ENCODE results near the gene DBET. TPM values are rescaled to one million over a fixed set of nuclear protein-coding genes. Genes with fewer than 3 reads are reported as not detected.
A peak's percentile ranks its signal among the peaks of the same experiment; 100 is the strongest.
"Not testable (repeated sequence)": the region's sequence is repeated elsewhere in the genome, so short reads cannot be mapped to it uniquely, and the experiment has no call there.

DBET gene
- total RNA-seq = not detected
- long read RNA-seq = 0 reads

DNA sequence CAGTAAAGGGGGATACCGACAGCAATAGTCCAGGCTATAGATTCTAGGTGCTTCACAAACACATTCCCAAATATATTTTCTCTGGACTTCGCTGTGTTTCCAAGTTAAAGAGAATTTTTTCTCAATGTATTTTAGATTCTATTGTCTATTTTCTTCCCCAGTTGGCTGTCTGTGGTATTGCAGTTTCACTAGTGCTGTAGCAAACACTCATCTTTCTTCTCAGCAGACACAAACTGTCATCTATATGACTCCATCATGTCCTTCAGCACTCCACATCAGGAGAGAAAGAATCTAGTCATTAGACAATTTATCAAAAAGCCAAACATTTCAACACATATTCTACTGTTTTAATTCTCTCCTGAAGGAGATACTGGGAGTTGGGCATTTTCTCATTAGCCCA lies at the start of gene DBET:
Gene DBET (plus strand): TSS at position 161 of the 400 bp plus-strand sequence.
- intact Hi-C loops (cut with DNase I); ATAC-seq; DNase-seq: not testable (repeated sequence)

DNA sequence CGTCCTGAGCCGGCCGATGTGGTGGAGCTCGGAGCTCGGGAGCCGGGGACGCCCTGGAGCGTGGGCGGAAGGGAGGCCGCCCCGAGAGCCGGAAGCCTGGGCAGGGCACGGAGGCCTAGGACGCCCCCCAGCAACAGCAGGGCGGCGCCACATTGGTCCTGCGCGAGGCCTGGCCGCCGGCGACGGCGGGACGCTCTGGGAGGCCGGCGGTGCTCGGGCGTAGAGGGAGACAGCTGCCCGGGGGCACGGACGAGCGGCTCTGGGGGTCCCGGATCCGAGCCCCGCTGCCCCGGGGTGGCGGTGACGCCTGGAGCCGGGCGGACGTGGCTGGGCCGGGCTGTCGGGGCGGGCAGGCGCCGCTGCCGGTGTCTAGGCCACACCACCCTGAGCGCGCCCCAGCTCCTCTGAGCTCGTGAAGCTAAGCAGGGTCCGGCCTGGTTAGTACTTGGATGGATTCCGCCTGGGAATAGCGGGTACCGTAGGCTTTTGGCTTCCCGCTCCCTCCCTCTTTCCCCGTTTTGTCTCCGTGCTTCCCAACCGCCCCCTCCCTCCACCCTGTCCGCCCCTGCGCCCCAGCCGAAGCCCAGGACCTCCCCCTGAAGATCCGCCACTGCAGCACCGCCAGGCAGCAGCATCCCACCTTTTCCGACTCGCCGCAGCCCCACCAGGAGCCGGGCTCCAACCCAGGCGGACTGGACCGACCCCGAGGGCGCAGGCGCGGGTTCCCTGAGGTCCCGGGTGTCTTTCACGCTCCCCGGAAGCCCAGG lies 49.3 kb upstream of the DBET start:
- no peak for DNase-seq
- intact Hi-C loops (cut with DNase I) = no loop called here
- ATAC-seq = peak in 1 of 2 donors; percentile 46

DNA sequence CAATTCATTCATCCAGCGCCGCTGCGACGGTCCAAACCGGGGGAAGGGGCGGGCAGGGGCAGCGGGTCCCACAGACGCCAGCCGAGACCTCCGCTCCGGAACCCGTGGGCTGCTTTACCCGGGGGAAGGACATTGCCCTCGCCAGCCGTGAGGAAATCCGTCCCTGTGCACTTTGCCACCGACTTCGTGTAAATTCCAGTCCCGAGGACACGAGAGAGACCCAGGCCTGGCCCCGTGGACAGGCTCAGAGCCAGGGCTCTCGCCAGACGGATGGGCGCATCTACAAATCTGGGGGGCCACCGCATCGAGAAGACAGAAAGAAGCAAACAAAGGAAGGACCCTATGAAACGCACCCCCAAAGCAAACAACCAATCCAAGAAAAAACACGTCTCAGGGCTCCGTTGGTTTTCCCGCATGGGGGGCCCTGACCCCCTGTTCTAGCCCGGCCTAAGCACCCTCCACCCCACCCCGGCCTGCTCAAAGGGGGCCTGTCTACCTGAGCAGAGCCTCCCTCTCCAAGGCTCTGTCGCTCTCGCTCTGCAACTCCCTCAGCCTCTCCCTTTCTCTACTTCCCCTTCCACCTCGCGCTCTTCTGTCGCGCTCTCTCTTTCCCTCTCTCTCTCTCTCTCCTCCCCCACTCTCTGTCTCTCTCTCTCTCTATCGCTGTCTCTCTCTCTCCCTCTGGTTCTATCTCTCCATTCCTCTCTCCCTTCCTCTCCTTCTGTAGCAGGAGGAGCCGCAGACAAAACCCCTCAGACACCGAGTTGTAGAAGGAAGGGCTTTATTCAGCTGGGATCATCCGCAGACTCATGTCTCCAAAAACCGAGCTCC lies 48.5 kb upstream of the DBET start:
- intact Hi-C loops (cut with DNase I) = no loop called here
- DNase-seq (no peak), ATAC-seq (no peak)

DNA sequence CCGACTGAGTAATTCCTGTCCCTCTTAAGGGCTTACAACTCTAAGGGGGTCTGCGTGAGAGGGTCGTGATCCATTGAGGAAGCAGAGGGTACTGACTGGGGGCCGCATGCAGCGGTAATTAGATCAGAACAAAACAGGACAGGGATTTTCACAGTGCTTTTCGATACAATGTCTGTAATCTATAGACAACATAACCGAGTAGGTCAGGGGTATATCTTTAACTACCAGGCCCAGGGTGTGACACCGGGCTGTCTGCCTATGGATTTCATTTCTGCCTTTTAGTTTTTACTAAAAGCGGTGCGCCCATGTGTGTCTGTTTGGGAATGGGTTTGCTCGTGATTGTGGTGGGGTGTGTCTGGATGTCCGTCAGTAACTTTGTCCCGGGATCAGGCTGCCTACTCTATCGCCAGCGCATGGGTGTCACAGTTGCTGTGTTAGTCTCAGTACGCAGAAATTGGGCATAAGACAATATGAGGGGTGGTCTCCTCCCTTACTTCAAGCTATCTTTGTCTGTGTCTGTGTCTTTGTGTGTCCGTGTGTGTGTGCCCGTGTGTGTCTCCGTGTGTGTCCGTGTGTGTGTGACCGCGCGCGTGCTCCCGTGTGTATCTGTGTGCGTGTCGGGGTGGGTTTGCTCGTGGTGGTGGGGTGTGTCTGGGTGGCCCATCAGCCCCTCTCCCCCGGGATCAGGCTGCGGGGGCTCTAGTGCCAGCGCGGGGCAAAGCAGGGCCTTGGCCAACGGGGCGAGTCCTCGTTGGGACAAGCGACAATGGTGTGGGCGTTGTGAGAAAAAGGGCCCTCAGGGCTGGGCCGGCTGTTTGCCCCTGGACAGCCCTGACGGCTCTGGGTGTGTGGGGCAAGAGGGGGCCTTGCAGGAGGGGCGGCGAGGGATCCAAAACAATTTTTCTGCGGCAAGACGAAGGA lies 47.7 kb upstream of the DBET start:
- ATAC-seq (no peak), DNase-seq (no peak)
- intact Hi-C loops (cut with DNase I) = no loop called here

DNA sequence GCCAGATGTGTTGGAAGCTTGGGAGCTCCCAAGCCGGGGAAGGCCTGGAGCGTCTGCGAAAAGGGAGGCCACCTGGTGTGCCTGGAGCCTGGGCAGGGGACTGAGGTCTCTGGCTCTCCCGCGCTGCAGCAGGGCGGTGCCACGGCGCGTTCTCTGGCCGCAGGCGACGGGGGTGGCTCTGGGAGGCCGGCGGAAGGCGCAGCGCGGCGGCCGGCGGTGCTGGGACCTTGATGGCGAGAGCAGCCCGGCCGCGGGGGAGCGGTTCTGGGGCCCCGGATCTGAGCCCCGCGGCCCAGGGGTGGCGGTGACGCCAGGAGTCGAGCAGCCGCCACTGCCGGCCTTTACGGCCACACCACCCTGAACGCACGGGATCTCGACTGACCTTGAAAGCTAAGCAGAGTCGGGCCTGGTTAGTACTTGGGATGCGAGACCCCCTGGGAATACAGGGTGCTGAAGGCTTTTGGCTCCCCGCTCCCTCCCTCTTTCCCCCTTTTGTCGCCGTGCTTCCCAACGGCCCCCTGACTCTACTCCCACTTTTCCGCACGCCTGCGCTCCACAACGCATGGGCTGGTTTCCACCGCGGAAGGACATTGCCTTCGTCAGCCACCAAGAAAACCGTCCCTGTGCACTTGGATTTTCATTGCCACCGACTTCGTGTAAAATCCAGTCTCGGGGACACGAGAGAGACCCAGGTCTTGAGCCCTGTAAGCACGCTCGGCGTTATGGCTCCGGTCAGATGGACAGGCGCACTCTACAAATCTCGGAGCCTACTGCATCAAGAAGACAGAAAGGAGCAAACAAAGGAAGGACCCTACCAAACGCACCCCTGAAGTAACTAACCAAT lies 46.7 kb upstream of the DBET start:
- intact Hi-C loops (cut with DNase I) = no loop called here
- DNase-seq (no peak), ATAC-seq (peak in 1 of 2 donors; percentile 14)

DNA sequence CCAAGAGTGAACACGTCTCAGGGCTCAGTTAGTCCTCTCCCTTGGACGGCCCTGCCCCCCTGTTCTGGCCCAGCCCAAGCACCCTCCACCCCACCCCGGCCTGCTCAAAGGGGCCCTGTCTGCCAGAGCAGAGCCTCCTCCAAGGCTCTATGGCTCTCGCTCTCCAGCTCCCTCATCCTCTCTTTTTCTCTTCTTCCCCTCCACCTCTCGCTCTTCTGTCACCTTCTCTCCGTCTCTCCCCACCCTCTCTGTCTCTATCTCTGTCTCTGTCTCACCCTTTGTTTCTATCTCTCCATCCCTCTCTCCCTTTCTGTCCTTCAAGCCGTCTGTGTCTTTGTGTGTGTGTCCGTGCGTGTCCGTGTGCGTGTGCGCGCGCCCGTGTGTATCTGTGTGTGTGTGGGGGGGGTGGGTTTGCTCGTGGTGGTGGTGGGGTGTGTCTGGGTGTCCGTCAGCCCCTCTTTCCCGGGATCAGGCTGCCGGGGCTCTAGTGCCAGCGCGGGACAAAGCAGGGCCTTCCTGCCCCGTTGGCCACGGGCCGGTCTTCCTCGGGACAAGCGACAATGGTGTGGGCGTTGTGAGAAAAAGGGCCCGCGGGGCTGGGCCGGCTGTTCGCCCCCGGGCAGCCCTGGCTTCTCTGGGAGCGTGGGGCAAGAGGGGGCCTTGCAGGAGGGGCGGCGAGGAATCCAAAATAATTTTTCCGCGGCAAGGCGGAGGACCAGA lies 45.9 kb upstream of the DBET start:
- ATAC-seq (no peak), DNase-seq (no peak)
- intact Hi-C loops (cut with DNase I) = no loop called here

DNA sequence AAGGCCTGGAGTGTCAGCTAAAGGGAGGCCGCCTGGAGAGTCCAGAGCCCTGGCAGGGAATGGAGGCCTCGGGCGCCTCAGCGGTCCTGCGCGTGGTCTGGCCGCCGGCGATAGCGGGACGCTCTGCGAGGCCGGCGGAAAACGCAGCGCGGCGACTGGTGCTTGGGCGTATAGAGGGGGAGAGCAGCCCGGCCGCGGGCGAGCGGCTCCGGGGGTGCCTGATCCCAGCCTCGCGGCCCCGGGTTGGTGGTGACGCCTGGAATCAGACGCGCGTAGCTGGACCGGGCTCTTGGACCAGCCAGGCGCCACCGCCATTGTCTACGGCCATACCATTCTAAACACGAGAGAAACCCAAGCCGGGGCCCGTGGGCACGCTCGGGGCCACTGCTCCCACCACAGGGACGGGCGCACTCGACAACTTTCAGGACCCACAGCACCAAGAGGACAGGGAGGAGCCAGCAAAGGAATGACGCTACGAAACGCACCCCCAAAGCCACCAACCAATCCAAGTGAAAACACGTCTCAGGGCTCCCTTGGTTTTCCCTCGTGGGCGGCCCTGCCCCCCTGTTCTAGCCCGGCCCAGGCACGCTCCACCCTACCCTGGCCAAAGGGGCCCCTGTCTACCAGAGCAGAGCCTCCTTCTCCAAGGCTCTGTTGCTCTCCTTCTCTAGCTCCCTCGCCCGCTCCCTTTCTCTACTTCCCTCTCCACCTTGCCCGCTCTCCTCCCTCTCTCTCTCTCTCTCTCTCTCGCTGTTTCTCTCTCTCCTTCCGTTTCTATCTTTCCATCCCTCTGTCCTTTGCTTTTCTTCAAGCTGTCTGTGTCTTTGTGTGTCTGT lies 45.1 kb upstream of the DBET start:
- ATAC-seq (no peak), DNase-seq (no peak)
- intact Hi-C loops (cut with DNase I) = no loop called here

DNA sequence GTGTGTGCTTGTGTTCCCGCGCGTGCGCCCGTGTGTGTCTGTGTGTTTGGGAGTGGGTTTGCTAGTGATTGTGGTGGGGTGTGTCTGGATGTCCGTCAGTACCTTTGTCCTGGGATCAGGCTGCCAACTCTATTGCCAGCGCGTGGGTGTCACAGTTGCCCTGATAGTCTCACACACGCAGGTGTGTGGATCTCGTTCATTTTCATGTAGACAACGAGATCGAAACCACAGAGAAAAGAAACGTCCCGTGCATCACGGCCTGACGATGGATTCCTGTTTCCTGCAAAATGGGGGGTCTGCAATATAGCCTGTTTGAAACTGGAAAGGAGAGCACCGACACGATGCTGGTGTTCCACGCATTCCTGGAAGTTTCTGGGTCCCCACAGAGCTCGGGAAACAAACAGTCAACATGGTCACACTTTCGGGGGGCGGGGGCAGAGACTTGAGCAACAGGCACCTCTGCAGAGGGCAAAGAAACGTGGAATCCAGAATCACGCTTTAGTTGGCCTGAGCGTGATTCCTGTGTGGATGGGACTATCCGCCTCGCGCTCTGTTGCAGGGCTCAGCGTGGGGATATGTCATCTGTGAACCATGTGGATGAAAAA lies 44.3 kb upstream of the DBET start:
- intact Hi-C loops (cut with DNase I); DNase-seq; ATAC-seq: not testable (repeated sequence)

DNA sequence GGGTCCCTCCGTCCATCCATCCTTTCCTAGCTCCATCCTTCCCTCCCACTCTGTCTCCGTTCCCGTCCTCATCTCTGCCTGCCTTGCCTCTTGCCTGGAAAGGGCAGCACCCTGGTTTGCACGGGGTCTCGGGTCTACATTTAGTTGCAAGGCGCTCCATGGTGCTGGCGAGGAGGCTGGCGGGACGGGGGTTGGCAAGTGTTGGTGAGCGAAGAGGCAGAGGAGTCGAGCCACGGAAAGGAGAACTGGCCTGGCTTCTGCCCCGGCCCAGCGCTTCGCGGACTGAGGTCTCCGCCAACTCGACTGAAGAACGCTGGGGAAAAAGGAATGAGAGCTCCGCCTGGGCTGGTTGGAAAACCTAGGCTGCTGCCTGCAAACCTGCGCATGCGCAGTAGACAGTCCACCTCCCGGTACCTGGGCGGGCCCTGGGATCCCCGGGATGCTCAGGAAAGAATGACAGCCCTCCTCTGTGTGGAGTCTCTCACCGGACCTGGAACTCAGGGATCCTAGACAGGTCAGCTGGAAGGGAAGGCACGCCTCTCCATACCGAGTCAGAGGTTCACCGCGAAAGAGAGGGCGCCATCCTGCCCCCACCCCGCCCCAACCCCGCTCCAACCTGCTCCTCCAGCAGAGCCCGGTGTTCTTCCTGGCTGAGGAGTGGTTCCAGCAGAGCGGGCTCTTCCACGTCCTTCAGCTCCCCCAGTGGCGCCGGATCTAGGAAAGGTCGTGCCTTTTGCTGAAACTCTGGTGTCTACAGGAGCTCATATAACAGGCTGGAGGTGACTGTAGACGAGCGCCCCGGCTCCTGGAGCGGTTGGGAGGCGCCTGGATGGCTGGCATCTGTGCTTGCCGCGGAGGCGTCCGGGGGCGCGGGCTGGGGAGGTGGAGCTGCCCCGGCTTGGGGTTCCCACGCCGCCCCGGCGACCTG lies 43.2 kb upstream of the DBET start:
- DNase-seq (peak; percentile 54), ATAC-seq (peak; percentile 39 to 65)
- intact Hi-C loops (cut with DNase I) = no loop called here

DNA sequence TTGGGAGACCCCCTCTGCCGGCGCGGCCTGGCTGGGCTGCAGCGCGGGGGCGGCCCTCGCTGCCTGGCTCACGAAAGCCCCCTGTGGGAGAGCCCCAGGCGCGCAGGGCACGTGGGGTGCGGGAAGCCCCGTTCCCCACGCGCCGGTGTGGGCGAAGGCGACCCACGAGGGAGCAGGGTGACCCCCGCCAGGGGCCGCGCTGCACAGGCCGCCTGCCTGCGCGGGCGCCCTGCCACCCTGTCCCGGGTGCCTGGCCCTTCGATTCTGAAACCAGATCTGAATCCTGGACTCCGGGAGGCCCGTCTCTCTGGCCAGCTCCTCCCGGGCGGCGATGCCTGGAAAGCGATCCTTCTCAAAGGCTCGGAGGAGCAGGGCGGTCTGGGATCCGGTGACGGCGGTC lies 42.3 kb upstream of the DBET start:
- intact Hi-C loops (cut with DNase I); ATAC-seq; DNase-seq: not testable (repeated sequence)

DNA sequence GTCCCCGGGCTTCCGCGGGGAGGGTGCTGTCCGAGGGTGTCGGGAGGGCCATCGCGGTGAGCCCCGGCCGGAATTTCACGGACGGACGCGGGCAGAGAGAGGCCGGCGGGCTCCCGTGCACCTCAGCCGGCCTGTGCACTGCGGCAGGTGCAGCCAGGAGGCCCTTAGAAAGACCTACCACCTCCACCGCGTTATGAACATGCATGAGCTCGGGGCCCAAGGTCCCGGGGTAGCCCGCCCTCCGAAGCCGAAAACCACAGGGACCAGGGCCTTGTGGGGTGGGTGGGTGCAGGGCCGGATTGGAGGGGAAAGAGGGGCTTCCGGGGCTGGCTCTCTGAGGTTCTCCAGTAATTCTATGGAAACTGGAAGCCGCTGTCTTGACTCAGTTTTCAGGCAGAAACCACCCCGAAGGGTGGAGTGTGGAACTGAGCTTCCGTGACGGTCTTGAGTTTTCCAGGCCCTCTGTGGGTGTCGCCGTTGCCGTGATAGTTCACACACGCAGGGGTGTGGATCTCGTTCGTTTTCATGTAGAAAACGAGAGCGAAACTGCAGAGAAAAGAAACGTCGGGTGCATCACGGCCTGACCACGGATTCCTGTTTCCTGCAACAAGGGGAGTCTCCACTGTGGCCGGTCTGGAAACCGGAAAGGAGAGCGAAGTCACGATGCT lies 41.6 kb upstream of the DBET start:
- ATAC-seq = peak in 1 of 2 donors; percentile 66
- DNase-seq; intact Hi-C loops (cut with DNase I): not testable (repeated sequence)

DNA sequence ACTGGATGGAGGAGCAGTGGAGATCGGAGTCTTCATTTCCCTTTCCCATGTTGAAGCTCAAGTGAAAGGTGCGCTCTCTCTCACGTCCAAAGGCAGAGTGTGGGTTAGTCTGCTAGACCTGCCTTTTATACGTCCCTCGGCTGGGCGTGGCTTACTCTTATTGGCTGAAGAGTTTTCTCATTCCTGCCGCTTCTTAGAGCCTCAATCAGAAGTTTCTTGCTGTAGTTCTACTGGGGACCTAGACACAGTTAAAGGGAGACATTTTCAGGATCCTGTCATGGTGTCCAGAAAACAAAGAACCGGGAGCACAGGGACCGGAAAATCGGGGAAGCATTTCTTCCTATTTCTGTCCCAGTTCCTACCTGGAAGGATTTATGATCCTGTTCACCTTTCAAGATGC lies 37.1 kb upstream of the DBET start, which contains the start of gene FRG2:
Gene FRG2 (minus strand): TSS at position 101 of the 400 bp plus-strand sequence. CDS start 52 bp downstream, at position 49.
- intact Hi-C loops (cut with DNase I); DNase-seq; ATAC-seq: not testable (repeated sequence)

DNA sequence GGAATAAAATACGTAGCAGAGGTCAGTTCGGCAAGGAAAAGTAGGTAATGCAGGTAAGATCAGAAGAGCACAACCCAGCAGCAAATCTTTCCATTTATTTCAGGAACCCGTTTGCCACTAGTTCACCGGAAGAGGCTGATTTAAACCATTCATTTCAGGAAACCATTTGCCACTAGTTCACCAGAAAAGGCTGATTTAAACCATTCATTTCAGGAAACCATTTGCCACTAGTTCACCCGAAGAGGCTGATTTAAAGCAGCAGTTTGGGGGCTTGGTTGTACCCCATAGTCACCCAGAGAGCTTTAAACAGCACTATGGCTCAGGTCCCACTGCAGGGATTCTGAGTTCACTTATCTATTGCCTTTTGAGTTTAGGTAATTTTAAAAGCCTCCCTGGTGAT lies 33.0 kb upstream of the DBET start:
- ATAC-seq; DNase-seq; intact Hi-C loops (cut with DNase I): not testable (repeated sequence)

DNA sequence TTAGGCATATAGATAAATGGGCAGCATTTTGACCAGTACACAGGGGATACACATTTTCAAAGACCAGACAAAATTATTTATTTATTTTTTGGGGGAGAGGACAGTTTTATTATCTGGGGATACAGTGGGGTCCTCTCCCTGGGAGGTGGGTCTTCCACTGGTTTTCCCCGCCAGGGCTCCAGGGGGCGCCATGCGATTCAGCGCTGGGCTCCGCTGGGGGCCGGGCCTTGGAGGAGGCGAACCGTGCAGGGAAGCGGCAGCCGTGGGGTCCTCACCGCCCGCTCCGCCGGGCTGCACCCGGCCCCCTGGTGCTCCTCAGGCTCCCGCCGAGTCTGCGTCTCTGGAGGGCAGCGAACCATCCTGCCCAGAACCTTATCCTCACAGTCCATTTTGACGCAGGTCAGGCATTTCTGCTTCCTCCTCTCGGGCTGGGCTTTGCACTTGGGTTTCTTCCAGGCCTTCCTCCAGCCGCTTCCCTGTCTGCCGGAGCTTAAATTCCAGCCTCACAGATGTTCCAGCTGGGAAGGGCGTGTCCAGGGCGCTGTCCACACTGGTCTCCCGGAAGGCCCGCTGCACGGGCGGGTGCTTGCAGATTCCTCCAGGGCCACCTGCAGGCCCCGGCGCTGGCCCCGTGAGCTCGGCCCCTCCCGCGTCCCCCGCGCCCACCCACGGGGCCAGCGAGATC lies 26.5 kb upstream of the DBET start:
- ATAC-seq; DNase-seq; intact Hi-C loops (cut with DNase I): not testable (repeated sequence)

Measured in left cardiac atrium (tissue), 4 donors.